Uterus (tissue), 2 donors: ENCODE measurements around the gene PSENEN.

Experiments used
- POLR2A ChIP-seq, 2 donors: fragments of 450-650 bp; IDR thresholded peaks; one replicate each; pipeline ENCODE4 v1.6.1; 2016; ENCODE audit warnings: antibody characterized with exemption in 2 of 2, mild to moderate bottlenecking in 1 of 2, moderate library complexity in 1 of 2
- TF ChIP-seq, protein P1 (sequence below), 4 experiments: fragments of 200-600 bp in 2 of 4; fragments of 450-650 bp in 2 of 4; sonication (generic) in 2 of 4; IDR thresholded peaks; one replicate each; pipeline ENCODE4 v1.5.1; 2016 to 2019; ENCODE audit warnings: antibody characterized with exemption in 4 of 4, mild to moderate bottlenecking in 2 of 4, moderate library complexity in 1 of 4

DNA sequence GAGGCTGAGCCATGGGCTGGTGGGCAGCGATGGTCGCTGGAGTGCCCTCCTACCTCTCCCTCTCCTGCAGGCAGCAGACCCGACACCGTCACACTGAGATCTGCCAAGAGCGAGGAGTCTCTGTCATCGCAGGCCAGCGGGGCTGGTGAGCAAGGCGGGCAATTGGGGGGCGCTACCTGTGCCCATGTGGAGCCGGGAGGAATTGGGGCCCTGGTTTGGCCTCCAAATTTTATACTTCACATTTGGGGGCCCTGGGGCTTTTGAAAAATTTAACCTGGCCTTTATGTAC lies 39.8 kb downstream of the PSENEN start:
- TF ChIP-seq POLR2A (IDR thresholded peaks at IDR 0.05): no peak
- TF ChIP-seq, protein P1, sequence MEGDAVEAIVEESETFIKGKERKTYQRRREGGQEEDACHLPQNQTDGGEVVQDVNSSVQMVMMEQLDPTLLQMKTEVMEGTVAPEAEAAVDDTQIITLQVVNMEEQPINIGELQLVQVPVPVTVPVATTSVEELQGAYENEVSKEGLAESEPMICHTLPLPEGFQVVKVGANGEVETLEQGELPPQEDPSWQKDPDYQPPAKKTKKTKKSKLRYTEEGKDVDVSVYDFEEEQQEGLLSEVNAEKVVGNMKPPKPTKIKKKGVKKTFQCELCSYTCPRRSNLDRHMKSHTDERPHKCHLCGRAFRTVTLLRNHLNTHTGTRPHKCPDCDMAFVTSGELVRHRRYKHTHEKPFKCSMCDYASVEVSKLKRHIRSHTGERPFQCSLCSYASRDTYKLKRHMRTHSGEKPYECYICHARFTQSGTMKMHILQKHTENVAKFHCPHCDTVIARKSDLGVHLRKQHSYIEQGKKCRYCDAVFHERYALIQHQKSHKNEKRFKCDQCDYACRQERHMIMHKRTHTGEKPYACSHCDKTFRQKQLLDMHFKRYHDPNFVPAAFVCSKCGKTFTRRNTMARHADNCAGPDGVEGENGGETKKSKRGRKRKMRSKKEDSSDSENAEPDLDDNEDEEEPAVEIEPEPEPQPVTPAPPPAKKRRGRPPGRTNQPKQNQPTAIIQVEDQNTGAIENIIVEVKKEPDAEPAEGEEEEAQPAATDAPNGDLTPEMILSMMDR (IDR thresholded peaks at IDR 0.05): no peak
